Astrocyte of the hippocampus (primary cell): ENCODE measurements around the gene ANAPC10.
"Not testable (repeated sequence)": the region's sequence is repeated elsewhere in the genome, so short reads cannot be mapped to it uniquely, and the experiment has no call there.

Source experiments
- DNase-seq: peaks from one replicate; pipeline ENCODE4 v3.0.0; 2011; ENCODE audit warnings: low read depth, low spot score

ANAPC10 gene

DNA sequence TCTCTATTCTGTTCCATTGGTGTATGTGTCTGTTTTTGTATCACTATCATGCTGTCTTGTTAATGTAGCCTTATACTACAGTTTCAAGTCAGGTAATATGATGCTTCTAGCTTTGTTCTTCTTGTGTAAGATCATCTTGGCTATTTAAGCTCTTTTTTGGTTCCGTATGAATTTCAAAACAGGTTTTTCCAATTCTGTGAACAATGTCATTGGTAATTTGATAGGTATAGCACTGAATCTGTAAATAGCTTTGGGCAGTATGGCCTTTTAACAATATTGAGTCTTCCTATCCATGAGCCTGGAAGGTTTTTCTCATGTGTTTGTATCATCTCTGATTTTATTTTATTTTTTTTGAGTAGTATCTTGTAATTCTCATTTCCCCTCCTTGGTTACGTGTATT lies 94.3 kb downstream of the ANAPC10 start:
- DNase-seq, result no peak

- DNase-seq, result no peak
These were observed 96.4 kb downstream of the ANAPC10 start for GRCh38 chr4:145001635-145002034.

DNA sequence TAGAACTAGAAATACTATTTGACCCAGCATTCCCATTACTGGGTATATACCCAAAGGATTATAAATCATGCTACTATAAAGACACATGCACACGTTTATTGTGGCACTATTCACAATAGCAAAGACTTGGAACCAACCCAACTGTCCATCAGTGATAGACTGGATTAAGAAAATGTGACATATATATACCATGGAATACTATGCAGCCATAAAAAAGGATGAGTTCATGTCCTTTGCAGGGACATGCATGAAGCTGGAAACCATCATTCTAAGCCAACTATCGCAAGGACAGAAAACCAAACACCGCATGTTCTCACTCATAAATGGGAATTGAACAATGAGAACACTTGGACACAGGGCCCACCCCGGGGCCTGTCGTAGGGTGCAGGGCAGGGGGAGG lies 97.3 kb downstream of the ANAPC10 start:
- DNase-seq, result not testable (repeated sequence)

DNA sequence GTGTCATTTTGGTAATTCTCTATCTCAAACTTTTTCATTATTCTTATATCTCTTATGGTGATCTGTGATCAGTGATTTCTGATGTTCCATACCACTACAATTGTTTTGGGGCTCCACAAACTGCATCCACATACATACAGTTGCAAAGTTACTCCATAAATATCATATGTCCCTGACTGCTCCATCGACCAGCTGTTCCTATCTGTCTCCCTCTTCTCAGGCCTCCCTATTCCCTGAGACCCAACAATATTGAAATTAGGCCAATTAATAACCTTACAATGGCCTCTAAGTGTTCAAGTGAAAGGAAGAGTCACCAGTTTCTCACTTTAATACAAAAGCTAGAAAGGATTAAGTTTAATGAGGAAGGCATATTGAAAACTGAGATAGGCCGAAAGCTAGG lies 108.7 kb downstream of the ANAPC10 start:
- DNase-seq, result no peak

- no peak for DNase-seq
These were observed 112.5 kb downstream of the ANAPC10 start for GRCh38 chr4:144985531-144985930.

DNA sequence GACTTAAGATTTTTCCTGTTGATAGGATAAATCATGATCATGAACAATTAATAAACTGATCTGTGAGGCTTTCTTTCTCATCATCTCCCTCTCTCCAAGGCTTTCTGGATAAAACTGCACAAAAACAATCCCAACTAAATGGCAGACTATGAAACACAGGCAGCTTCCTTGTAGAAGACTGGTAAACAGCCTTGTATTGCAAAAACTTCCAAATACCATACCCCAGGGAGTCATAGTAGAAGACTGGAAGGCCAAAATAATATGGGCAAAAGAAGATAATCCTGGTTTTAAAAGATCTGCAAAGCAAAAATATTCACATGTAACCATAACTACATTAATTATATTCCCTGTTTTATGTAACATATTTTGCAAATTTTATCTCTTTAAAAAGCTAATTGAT lies 113.0 kb downstream of the ANAPC10 start:
- DNase-seq, result no peak

DNA sequence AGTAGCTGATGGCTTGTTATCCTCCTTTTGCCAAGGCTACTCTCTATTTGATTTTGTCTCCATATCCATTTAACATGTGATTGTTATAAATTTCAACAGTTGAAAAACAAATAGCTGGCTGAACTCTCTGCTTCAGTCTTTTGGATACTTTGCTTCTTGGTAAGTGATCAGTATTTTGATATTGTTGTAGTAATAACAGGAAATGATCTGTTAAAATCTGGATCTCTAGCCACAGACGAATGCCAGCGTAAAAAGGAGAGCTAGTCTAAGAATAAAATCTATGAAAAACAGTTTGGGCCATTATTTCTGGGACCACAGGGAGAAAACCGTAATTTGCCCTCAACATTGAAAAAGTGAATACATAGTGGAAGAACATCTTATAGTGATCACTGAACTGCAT lies 113.8 kb downstream of the ANAPC10 start:
- DNase-seq, result no peak

GRCh38 chr4:144975718-144976117 lies 122.3 kb downstream of the ANAPC10 start:
- DNase-seq, result no peak

- no peak for DNase-seq
These were observed 127.4 kb downstream of the ANAPC10 start for GRCh38 chr4:144970597-144970996.

DNA sequence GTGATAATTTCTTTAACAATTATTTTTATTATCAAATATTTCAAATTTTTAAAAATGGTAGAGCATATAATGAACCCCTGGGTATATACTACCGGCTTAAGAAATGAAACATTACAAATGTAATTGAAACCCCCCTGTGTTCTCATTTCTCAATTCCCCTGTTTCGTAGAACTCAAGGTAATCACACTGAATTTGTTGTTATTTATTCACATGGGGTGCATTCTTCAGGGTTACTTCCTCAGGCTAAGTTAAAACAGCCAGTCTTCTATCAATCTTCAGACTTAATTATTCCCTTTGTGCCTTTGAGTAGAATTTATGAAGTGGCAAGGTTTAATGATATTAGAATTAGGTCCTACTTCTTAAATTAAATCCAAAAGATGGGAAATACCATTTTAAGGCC lies 128.2 kb downstream of the ANAPC10 start:
- DNase-seq, result no peak

DNA sequence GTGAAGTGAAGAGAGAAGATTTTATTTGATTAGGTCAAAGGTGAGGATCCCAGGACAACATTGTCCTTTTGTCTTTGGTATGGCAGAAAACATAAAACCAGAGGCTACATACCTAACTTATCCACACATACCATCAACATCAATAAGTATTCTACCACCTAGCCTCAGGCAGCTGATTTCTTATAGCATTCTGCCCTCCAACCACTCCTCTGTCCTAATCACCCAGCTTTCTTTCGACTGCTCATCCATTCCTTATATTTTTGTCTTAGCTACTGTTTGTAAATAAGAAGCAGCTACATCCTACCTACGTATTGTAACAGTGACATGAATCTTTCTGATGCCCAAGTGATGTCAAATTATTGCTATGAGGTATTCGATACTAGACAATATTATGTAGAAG lies 129.4 kb downstream of the ANAPC10 start:
- DNase-seq, result no peak

- DNase-seq, result no peak
These were observed 130.8 kb downstream of the ANAPC10 start for GRCh38 chr4:144967161-144967560.

DNA sequence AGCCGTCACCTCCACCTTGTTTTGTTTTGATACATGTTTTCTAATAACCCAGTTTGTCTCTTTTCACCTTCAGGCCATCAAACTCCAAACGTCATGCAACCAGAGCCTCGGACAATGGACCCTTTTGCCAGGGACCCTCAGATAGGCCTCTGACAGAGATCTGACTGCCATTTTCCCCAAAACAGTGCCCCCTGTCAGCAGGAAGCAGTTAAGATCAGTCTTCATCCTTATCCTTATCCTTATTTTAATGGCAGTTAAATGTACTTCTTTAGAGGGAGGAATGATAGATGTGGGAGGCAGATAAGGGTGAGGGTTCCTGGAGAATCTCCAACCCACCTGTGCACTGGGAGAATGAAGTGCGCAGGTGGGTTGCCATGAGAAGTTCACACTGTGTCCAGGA lies 135.7 kb downstream of the ANAPC10 start:
- no peak for DNase-seq

DNA sequence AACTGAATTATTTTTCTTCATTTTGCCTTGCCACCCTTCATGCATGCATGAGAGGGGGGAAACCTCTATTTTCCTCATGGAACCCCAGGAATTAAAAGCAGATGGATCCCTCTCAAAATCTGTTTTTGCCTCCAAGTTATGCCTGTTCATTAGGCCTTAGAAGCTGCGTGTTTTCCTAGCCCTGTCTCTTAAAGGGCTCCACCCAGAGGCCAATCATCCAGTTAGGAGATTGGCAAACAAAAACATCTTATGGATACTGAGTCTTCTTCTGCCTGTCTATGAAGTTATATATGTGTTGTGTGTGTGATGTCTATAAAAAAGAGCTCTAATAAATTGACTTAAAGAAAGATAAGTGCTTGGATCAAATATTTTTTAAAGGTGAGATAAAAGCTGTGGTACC lies 142.9 kb downstream of the ANAPC10 start:
- DNase-seq, result no peak

GRCh38 chr4:144954230-144954629 lies 143.8 kb downstream of the ANAPC10 start:
- DNase-seq, result no peak

DNA sequence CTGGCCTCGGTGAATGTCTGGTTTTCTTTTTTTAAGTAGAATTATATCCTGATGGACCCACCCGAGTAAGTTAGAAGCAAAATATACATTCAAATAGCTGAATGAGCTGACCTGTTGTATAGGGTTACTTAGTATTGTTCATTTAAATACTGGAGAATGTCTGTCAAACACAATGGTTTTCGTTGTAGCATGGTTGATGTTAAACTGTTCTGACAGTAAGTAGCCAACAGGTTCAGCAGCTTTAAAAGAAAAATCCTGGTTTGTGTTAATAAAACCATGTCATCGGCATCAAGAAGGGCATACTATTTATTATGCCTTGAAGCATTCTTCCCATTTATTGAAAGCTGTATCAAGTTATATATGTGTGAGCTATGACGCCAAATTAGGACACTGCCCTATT lies 149.6 kb downstream of the ANAPC10 start:
- no peak for DNase-seq

GRCh38 chr4:144948009-144948408 lies 150.0 kb downstream of the ANAPC10 start:
- peak; percentile 21 for DNase-seq
